Glutamatergic neuron (in vitro differentiated cells): ENCODE results near the gene PRCD. TPM values are rescaled to one million over a fixed set of nuclear protein-coding genes. Genes with fewer than 3 reads are reported as not detected.

ENCODE experiments used
- DNase-seq: peaks from one replicate; pipeline ENCODE4 v3.0.0; 2022
- H3K27ac Mint-ChIP-seq: one replicate; pipeline ENCODE4 v1.8.0; 2020; ENCODE audit warnings: mild to moderate bottlenecking, mixed read lengths, inconsistent platforms; ENCODE audit not compliant: unreplicated experiment
- H3K27me3 Mint-ChIP-seq: one replicate; pipeline ENCODE4 v1.8.0; 2020; ENCODE audit warnings: mild to moderate bottlenecking, moderate library complexity, mixed read lengths, inconsistent platforms; ENCODE audit not compliant: unreplicated experiment
- H3K36me3 Mint-ChIP-seq: one replicate; pipeline ENCODE4 v1.8.0; 2020; ENCODE audit warnings: mild to moderate bottlenecking, mixed read lengths, inconsistent platforms; ENCODE audit not compliant: unreplicated experiment
- H3K4me1 Mint-ChIP-seq: one replicate; pipeline ENCODE4 v1.8.0; 2020; ENCODE audit warnings: mild to moderate bottlenecking, low read depth, mixed read lengths, inconsistent platforms; ENCODE audit not compliant: unreplicated experiment
- H3K4me3 Mint-ChIP-seq: one replicate; pipeline ENCODE4 v1.8.0; 2020; ENCODE audit warnings: mild to moderate bottlenecking, mixed read lengths, inconsistent platforms; ENCODE audit not compliant: unreplicated experiment
- H3K9me3 Mint-ChIP-seq: one replicate; pipeline ENCODE4 v1.8.0; 2020; ENCODE audit warnings: mild to moderate bottlenecking, moderate library complexity, mixed read lengths, inconsistent platforms; ENCODE audit not compliant: unreplicated experiment
- total RNA-seq: library from RNA; stranded (reverse); fragmentation: NEBNext Ultra II Directional; extraction: Animal tissue kit (Norgen Biotek cat#: 25700); gene quantifications from one replicate; pipeline ENCODE4 v1.2.1, GENCODE V29; 2021; ENCODE audit not compliant: unreplicated experiment
- TF ChIP-seq, protein P1 (sequence below): fragments of 200-600 bp; sonication (generic); IDR thresholded peaks from one replicate; pipeline ENCODE4 v1.5.0; 2021; ENCODE audit not compliant: partially characterized antibody, unreplicated experiment

The PRCD gene
- total RNA-seq, 1 donor from 2014 or later, result 1.4 TPM

DNA sequence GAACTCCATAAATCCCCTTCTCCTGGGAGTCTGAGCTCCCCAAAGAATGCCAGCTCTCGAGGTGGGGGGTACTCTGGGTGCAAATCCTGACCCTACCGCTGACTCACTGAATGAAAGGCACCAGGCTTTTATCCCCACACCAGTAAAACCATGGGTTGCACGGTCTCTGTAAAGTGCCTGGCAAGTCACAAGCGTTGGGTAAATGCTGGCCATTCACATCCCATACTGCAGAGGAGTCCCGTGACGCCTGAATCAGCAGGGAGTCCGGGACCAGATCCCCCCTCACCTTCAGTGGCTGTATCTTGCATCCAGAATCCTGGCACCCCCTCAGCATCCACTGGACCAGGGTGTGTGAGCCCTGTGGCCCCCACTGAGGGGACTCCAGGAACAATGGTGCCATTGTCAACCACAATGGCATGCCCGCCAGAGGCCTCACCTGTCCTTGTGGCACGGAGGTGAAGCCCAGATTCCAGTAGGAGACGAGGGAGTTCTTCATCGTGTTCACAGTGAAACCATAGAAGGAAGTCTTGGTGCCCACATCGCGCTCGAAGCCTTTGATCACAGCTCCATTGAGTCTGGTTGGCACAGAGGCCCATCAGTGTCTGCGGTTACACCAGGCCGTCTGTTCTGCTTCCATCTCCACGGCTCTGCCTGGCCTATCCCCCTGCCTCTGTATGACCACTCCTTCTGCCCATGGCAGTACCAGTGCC, 32.5 kb downstream of the PRCD start:
- TF ChIP-seq, protein P1, sequence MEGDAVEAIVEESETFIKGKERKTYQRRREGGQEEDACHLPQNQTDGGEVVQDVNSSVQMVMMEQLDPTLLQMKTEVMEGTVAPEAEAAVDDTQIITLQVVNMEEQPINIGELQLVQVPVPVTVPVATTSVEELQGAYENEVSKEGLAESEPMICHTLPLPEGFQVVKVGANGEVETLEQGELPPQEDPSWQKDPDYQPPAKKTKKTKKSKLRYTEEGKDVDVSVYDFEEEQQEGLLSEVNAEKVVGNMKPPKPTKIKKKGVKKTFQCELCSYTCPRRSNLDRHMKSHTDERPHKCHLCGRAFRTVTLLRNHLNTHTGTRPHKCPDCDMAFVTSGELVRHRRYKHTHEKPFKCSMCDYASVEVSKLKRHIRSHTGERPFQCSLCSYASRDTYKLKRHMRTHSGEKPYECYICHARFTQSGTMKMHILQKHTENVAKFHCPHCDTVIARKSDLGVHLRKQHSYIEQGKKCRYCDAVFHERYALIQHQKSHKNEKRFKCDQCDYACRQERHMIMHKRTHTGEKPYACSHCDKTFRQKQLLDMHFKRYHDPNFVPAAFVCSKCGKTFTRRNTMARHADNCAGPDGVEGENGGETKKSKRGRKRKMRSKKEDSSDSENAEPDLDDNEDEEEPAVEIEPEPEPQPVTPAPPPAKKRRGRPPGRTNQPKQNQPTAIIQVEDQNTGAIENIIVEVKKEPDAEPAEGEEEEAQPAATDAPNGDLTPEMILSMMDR, result no peak
- no peaks in the 10 kb centered on the region for H3K4me1 Mint-ChIP-seq
- no peaks in the 10 kb centered on the region for H3K36me3 Mint-ChIP-seq
- no peak overlapping the region for H3K27ac Mint-ChIP-seq
- peaks cover 5% of the 10 kb centered on the region for H3K27me3 Mint-ChIP-seq
- H3K4me3 Mint-ChIP-seq, result no peak overlapping the region
- peaks cover 2% of the 10 kb centered on the region for H3K9me3 Mint-ChIP-seq
- no peak for DNase-seq

DNA sequence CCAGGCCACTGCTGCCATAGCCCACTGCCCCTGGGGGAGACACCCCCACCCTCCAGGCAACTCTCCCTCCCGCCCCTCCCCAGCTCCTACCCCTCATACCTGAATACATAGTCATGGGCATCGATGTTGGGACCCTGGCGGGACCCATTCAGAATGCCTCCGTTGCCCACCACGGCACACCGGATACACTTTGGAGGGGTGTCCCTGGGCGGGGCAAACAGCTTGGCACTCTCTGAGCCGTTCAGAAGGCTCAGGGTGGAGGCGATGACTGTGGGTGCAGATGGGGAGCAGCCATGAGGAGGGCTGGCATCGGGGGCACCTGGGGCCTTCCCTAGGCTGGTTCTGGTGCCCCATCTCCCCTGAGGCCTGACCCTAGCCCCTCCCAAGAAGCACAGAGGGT, 33.3 kb downstream of the PRCD start:
- TF ChIP-seq, protein P1, result no peak
- Mint-ChIP-seq H3K27ac (no peak overlapping the region), H3K4me3 (no peak overlapping the region), H3K27me3 (peaks cover 2% of the 10 kb centered on the region), H3K9me3 (peaks cover 2% of the 10 kb centered on the region), H3K36me3 (no peaks in the 10 kb centered on the region), H3K4me1 (no peaks in the 10 kb centered on the region)
- DNase-seq, result no peak

DNA sequence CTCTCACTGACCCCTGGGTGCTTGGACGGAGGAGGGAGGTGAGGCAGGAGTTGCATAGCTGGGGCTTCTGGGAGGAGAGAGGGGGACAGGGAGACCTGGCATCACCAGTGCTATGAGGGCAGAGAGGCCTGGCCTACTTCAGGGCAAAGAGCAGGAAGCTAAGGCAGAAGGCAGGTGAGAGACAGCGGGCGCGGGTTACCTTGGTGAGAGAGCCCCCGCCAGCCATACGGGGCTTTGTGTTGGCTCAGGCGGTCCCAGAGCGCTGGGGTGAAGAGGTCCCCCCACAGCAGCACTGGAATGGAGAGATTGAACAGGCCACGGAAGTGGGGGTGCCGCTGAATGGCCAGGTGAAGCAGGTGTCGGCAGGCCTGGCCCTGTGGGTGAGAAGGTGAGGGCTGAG, 34.3 kb downstream of the PRCD start:
- Mint-ChIP-seq H3K27me3 (peaks cover 2% of the 10 kb centered on the region), H3K4me1 (no peaks in the 10 kb centered on the region), H3K36me3 (no peaks in the 10 kb centered on the region), H3K27ac (no peak overlapping the region), H3K4me3 (no peak overlapping the region), H3K9me3 (peaks cover 2% of the 10 kb centered on the region)
- no peak for DNase-seq
- TF ChIP-seq, protein P1, result no peak

DNA sequence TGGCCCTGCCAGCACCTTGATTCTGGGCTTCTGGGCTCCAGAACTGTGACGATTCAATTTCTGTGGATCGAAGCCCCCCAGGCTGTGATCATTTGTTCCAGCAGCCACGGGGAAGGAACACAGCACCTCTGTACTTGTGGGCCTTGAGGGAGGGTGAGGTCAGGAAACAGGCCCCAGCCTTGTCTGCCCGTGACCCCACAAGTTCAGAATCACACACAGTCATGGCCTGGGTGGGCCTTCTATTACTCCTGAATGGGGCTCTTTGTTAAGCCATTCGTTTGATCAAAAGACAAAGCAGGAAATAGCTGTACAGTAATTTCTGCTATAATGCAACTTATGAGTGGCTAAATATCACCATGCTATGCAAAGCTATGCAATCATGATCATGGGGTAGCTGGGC, 35.7 kb downstream of the PRCD start:
- TF ChIP-seq, protein P1, result no peak
- DNase-seq, result no peak
- no peak overlapping the region for H3K27ac Mint-ChIP-seq
- peaks cover 2% of the 10 kb centered on the region for H3K27me3 Mint-ChIP-seq
- H3K36me3 Mint-ChIP-seq, result no peaks in the 10 kb centered on the region
- H3K9me3 Mint-ChIP-seq, result peaks cover 2% of the 10 kb centered on the region
- no peak overlapping the region for H3K4me3 Mint-ChIP-seq
- no peaks in the 10 kb centered on the region for H3K4me1 Mint-ChIP-seq

DNA sequence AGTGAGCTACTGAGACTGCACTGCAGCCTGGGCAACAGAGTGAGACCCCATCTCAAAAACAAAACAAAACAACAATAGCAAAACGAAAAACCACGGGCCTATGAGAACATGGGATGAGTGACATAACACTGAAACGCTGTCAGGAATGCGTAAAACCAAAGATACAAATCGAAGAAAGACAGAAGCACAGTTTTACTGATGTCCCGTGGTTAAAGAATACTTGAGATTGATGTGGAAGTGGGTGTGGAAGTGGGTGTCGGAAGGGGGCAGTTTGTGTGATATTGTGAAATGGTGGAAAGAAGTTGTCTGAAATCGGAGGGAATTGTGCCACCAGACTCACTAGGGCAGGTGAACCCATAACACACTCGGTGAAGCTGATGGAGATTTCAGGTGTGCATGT, 36.3 kb downstream of the PRCD start:
- Mint-ChIP-seq H3K27ac (no peak overlapping the region), H3K27me3 (peaks cover 2% of the 10 kb centered on the region), H3K9me3 (peaks cover 2% of the 10 kb centered on the region), H3K36me3 (no peaks in the 10 kb centered on the region), H3K4me3 (no peak overlapping the region), H3K4me1 (no peaks in the 10 kb centered on the region)
- DNase-seq, result no peak
- TF ChIP-seq, protein P1, result no peak
